HepG2 (cell line): ENCODE data around the gene DIS3L2.

Experiments
- TAF1 ChIP-seq: sonication (generic); formaldehyde crosslinking; IDR thresholded peaks from 2 replicates; pipeline ENCODE4 v1.4.0; 2020; ENCODE audit warnings: missing genetic modification reagents
- TF ChIP-seq, protein P1 (sequence below): sonication (generic); formaldehyde crosslinking; IDR thresholded peaks from 2 replicates; pipeline ENCODE4 v1.4.0; 2020; ENCODE audit warnings: missing genetic modification reagents

DNA sequence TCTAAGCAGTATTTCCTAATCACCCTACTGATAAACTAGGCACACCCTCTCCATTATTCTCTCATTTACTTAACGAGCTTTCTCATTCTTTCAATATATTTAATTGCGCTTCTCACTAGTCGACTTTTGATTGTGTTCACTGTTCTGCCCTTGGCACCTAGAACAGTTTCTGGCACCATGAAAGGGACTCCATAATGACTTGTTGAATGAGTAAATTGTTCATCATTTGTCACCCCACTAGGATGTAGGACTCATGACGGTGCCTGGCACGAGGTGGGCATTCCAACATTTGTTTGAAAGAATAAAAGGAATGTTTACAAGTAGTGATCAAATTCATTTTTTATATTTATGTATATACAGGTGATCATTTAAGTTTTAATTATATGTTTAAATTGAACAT, 123.7 kb downstream of the DIS3L2 start:
- no peak for TF ChIP-seq TAF1 (CRISPR knock-in tag)
- TF ChIP-seq, protein P1, sequence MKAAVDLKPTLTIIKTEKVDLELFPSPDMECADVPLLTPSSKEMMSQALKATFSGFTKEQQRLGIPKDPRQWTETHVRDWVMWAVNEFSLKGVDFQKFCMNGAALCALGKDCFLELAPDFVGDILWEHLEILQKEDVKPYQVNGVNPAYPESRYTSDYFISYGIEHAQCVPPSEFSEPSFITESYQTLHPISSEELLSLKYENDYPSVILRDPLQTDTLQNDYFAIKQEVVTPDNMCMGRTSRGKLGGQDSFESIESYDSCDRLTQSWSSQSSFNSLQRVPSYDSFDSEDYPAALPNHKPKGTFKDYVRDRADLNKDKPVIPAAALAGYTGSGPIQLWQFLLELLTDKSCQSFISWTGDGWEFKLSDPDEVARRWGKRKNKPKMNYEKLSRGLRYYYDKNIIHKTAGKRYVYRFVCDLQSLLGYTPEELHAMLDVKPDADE (CRISPR knock-in tag): no peak
